GM18907 (cell line): ENCODE results near the gene INTS1.
"Not testable (repeated sequence)": the region's sequence is repeated elsewhere in the genome, so short reads cannot be mapped to it uniquely, and the experiment has no call there.

ENCODE experiments used
- ATAC-seq: cut with Tn5 transposase; IDR thresholded peaks from one replicate; pipeline ENCODE4 v1.9.1; 2021; ENCODE audit warnings: mild to moderate bottlenecking, moderate library complexity; ENCODE audit not compliant: unreplicated experiment

The INTS1 gene

DNA sequence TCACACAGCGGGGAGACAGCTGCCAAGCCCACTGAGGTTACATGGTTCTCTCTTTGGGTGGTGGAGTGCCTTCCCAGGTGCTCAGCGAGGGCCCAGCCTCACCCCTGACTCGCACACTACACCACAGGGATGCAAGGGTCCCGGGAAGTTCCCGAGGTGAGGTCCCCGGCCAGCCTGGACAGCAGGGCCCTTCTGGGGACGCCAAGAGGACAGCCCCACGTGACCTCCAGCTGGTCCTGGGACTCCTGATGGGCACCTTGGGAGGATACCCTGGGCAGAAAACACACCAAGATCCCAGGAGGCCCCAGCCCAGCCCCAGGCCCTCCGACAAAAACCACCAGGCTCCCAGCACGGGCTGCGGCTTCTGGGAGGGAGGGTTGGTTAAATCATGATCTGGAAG is 53.2 kb downstream of the INTS1 start:
- no peak for ATAC-seq

DNA sequence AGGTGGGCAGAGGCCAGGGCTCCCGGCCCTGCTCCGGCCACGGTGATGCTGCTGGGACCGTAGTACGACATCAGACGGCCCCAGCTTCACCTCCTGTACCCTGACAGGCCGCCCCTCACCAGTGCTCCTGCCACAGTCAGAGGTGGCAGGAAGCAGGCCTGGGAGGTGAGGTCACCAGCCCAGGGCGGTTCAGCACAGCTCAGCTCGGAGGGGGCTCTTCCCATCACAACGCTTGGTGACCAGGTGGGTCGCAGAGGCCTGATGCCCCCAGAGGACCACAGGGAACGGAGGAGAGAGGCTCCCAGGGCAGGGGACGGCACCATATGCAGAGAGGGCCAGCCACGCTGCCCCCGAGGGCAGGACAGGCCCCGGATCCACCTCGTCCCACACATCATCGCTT is 53.8 kb downstream of the INTS1 start:
- ATAC-seq: no peak

DNA sequence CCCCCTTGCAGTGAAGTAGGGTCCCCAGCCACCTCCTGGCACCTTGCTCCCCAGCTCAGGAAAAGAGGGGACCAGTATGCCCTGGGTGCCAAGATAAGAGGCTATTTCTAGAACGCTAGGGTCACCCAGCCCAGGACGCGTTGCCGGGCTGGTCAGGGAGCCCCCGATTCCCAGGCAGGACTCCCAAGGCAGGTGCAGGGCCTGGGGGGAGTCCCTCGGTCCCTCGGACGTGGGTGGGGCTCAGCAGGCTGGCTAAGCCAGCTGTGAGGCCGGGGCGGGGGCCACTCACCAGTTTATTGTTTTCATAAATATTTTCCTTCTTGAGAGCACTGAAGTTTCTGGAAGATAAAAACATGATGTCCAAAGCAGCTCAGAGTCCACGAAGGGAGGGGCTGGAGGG is 54.2 kb downstream of the INTS1 start:
- no peak for ATAC-seq

DNA sequence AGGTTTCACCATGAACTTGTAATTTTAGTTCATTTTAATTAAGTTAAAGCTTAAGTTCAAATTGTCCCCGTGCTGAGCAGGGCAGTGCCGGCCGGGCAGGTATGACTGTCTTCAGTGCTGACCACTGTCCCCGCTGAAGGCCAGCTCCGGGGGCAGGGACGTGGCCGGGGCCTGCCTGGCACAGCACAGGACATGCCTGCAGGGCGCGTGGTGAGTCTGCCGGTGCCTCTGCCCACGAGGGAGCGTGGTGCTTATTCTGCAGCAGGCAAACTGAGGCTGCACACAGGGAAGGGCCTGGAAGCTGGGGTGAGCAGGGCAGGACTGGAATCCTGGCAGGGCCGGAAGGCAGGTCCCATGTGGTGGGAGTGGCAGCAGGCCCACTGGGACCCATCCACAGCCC is 54.7 kb downstream of the INTS1 start:
- ATAC-seq: no peak

DNA sequence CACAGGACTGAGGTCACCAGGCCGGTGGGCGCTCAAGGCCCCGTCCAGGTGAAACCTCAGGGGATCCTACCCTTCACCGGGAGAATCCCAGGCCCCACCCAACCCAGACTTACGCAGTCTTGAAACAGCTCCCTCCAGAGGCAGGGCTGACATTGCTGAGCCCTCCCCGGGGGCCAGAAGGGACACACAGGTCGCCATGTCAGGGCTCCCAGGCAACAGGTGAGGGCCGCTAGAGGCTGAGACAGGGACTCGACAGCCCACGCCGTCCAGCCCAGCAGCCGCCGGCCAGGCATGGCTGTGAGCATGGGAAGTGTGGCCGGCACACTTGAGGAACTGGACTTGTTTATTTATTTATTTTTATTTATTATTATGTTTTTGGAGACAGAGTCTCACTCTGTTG is 55.2 kb downstream of the INTS1 start:
- ATAC-seq: no peak

DNA sequence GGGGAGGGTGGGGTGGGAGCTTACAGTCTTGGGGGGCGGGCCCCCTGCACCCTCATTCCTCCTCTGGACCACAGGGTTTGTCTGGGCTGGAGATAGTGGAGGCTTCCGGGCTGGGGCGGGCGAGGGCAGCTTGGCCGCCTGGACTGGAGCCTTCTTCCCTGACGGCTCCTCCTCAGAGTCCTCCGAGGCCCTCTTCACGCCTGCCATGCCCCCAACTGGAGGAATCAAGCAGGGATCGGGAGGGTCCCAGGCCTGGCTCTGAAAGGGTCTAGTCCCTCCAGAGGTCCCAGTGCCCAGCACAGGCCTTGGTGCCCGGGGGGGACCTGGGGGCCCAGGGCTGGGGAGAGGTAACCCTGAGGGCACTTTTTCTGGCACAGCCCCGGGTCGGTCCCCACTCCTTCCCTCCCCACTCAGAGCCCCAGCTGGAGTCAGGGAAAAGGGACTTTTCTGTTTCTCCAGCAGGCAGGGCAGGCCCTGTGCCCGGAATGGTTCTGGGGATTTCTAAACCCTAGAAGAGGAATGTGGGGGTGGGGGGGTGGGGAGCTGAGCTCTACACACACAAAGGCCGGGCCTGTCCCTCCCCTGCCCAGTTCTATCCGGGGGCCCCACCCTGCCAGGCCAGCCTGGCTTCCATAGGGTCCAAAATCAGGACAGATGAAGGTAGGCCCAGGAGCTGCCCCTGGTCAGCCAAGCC is 56.5 kb downstream of the INTS1 start:
- ATAC-seq: no peak

DNA sequence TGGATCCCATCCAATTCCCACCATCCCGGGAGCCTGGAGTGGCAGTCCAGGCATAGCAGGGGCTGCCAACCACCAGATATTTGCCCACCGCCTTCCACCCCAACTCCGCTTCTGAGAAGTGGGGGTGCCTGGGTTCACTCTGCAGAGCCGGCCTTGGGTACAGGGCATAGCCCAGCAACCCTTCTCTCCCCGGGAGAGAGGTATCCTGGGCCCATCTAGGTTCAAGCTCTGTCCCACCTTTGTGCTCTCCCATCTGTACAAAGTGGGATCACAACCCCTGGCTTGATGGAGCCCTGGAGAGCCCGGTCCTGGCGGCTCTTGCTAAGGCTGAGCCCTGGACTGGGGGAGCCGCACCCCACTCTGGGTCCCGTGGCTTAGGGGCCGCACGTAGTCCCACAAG is 57.1 kb downstream of the INTS1 start:
- ATAC-seq: no peak

DNA sequence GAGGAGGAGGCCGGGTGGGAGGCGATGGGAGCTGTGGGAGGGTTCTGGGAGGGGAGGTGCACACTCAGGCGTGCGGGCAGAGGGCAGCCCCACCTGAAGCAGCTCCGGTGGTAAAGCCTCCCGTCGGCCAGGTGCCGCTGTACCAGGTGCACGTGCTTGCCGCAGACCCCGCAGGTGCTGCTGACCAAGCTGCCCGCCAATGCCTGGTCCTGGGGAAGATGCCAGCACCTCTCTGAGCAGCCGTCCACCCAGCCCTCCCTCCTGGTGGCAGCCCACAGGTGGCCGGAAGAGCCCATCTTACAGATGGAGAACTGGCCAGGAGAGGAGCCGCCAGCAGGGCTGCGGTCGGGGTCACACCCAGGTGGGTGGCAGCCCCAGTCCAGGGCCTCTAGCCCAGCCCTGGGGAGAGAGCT is 57.6 kb downstream of the INTS1 start:
- no peak for ATAC-seq

DNA sequence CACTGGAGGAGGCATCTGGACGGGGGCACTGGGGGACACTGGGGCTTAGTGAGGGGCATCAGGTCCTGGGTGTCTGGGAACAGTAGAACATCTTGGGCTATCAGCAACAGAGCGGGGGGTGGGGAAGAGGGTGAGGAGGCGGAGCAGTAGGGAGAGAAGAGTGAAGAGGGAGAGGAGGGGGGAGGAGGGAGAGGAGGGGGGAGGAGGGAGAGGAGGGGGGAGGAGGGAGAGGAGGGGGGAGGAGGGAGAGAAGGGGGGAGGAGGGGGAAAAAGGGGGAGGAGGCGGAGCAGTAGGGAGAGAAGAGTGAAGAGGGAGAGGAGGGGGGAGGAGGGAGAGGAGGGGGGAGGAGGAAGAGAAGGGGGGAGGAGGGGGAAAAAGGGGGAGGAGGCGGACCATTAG is 58.2 kb downstream of the INTS1 start:
- not testable (repeated sequence) for ATAC-seq

DNA sequence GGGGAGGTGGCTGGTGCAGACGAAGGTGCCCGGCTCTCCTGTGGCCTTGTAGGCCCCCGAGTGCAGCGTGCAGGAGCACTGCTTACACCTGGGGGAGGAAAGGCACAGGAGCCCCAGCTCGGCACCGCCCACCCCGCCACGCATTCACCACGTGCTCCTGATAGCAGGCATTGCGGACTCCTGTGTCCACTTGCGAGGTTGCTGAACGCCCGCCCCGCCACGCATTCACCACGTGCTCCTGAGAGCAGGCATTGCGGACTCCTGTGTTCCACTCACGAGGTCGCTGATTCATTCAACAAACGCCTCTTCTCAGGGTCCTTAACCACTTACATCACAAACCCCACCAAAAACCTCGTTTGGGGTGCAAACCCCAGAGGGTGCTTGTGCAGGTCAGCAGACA is 58.8 kb downstream of the INTS1 start:
- ATAC-seq: no peak

DNA sequence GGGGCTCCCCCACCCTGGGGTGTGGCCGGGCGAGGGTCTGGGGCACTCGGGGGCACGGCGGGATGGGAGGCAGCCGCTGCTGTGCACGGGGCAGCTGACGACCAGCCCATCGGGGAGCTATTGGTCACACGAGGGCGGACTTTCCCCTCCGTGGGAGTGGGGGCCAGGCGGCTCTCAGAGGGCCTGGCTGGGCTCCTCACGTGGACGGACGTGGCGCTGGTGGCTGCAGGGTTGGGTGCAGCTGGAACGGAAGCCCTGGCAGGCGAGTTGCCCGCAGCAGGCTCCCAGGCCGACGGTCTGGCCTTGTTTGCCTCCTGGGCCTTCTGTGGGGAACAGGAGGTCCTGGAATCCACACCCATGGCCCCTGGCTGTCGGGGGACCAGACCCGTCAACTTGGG is 59.3 kb downstream of the INTS1 start:
- ATAC-seq: no peak

DNA sequence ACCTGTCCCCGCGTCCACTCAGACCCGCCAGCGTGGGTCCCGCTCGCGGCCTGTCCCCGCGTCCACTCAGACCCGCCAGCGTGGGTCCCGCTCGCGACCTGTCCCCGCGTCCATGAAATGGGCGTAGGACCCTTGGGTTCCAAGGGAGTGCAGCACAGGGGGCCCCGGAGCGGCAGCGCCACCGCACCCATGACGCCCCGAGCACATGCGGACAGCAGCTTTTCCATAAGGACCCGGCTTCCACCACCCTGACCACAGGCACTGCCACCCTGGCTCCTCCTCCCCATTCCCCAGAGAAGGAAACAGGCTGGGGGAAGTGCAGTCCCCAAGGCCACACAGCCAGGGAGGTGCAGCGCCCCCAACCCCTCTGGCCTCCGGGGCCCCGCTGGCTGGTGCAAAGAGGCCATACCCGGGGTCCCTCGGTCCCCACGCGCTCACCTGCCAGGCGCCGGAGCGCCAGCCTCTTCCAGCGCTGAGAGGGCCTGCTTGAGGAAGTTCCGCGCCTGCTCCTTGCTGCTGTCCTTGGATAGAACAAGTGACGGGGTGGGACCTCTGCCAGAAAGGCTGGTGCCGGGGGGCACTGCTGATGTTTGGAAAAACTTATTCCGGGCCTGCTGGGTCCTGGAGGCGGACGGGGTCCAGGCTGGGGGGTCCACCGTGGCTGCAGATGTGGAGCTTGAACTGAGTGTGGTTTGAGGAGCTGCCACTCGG is 59.8 kb downstream of the INTS1 start:
- ATAC-seq: no peak

DNA sequence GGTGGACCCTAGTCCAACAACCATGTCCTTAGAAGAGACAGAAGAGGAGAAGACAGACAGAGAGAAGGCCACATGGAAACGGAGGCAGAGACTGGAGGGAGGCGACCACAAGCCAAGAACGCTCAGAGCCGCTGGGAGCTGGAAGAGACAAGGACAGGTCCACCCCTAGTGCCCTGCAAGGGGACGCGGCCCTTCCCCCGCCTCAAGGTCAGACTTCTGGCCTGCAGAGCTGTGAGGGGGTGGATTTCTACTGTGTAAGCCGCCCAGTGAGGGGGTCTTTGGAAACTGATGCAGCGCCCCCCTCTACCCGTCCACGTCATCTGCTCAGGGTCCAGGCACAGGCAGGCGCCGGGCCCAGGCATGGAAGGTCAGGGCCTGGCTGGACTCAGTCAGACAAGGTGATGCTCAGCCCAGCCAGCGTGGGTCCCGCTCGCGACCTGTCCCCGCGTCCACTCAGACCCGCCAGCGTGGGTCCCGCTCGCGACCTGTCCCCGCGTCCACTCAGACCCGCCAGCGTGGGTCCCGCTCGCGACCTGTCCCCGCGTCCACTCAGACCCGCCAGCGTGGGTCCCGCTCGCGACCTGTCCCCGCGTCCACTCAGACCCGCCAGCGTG is 60.5 kb downstream of the INTS1 start:
- not testable (repeated sequence) for ATAC-seq

DNA sequence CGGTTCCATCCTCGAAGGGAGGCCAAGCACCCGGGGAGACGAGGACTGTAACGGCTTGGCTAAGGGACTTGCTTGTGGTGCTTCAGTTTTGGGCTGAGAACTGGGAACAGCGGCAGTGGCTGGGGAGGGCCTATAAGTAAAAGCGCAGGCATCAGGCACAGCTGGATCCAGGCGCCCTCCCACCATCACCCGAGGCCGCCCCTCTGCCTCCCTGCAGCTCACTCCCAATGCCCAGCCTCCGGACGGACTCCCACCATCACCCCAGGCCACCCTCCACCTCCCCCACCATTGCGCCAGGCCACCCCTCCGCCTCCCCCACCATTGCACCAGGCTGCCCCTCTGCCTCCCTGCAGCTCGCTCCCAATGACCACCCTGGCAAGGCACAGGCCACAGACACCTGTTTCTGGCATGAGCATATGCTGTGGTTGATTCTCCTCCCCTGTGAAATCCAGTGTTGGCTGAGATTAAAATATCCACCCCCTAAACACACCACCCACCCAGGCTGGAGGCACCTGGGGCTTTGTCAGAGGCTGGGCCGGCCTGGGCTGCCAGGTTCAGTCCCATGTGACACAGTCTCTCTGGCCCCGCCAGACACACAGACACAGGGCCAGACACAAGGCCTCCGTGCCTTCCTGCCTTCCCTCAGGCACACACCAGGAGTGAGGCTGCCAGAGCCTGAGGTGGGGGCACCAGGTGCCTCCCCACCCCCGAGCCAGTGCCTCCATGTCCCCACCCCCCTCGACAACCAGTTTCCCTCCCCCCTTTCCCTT is 61.6 kb downstream of the INTS1 start:
- ATAC-seq: no peak

DNA sequence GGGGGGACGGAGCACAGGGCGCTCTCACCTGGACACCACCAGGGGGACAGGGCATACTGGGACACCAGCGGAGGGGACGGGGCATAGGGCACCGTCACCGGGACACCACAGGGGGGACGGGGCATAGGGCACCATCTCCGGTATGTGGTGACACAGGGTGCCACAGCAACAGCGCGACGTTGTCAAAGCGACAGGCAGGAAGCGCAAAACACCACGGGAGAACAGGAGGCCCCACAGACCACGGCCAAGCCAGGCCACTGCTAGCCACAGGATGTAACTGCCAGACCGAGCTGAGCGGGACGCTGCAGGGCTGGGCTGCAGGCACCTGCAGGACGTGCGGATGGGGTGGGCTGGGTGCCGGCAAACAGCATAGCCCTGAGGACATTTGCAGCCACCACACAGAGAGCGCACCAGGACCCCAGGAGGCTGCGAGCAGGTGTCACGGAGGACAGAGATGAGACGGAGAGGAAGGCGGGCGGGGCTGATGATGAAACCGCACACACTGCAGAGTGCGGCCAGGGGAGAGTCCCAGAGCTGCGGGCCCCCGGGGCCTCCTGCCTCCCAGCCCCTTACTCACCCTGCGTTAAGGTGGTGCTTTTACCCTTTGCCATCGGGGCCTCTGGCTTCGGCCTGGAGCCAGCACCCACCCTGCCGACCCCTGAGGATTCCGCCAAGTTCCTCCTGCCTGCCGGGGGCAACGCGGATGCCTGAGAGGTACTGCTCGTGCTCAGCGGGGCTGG is 62.4 kb downstream of the INTS1 start:
- no peak for ATAC-seq

DNA sequence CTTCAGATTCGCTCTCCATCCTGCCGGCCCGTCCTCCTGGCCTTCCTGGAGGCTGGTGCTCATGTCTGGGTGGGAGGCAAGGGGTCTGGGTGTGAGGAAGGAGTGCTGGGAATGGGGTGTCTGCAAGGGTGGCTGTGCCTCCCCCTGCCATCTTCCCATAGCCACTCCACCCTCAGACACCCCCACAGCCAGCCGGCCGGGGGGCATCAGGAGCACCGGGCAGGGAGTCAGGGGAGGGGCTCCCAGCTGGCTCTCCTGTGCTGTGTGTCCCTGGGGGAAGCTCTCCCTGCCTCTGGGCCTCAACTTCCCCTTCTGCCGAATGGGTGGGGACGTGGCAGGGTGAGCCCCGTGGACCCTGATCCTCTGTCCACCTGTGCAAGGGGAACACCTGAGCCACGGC is 63.6 kb downstream of the INTS1 start:
- ATAC-seq: no peak

DNA sequence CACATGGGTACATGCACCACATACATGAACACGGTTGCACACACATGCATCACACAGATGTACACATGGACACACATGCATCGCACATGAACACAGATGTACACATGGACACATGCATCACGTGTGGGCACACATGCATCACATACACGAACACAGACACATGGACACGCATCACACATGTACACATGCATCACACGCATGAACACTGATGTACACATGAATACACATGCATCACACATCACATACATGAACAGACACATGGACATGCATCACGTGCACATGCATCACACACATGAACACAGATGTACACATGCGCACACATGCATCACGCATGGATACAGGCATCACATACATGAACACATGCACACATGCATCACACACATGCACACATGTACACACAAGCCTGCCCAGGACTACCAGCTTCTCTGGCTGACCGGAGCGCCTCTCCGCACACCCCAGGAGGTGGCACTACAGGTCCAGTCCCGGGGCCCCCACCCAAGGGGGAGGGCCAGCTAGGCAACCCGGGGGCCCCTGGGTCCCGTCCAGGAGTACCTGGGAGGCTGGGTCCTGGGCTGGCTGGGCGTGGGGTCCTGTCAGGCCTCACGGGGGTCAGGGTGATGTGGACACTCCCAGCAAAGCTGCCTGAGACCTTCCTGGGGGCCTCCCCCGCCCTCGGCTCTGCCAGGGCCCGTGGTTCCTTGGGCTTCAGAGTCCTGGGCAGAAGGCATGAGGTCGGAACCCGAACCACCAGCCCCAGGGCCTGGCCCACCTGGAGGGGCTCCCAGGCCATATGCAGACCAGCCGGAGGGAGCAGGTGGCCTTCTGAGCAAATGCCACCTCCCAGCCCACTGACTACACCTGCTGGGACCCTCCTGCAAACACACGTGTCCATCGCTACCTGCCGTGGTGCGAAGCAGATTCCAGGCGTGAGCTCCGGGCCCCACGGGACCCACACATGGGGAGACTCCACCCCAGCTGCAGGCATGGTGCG is 64.5 kb downstream of the INTS1 start:
- no peak for ATAC-seq

DNA sequence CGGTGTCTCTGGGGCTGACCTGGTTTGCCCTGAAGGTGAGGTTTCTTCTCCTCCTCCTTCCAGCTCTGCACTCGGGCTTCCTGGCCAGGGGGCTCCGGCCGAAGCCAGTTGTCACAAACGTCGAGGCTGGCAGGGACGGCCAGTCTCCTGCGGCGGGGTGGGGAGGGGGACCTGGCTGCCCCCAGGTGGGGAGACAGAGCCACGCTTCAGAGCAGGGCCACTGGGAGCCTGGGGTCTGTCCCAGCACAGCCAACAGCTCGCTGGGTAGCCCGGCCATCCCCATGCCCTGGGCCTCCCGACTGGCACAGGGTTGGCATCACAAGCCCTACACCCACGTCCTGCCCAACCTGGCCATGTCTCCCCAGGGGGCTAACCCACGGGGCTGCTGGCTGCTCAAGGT is 65.4 kb downstream of the INTS1 start:
- ATAC-seq: no peak

DNA sequence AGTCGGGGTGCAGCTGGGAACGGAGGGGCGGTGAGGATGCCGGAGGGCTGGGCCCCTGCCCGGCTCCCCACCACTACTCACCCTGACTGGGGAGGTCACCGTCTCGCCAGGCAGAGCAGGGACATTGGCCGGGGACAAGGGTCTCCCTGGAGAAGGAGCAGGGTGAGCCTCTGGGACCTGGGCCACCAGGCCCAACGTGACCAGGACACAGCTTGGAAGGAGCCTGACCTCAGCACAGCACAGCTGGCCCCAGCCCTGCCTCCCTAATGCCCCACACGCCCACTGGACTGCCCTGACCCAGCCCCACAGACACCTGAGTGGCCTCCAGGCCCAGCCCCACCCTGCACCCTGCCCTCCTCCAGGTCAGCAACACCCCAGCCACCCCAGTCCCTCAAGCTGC is 66.0 kb downstream of the INTS1 start:
- no peak for ATAC-seq
